Activated naive CD4-positive, alpha-beta T cell treated with anti-CD3 and anti-CD28 coated beads, Interleukin-2, amount 10 ng/mL, durations not matched to agents 7 days and 5 days (primary cell): ENCODE measurements around the gene REPIN1.

ENCODE experiments used
- CTCF ChIA-PET: fragments of 350-600 bp; sonication (Branson Sonifier 250); formaldehyde crosslinking; loops from one replicate; lab custom pipeline; 2021; ENCODE audit warnings: antibody characterized with exemption; lab: Charles Lee
- DNase-seq: peaks from one replicate; pipeline ENCODE4 v3.0.0-alpha.2; 2020
- H3K27ac Mint-ChIP-seq: one replicate; pipeline ENCODE4 v1.8.0; 2021; ENCODE audit warnings: mild to moderate bottlenecking, moderate library complexity, mixed read lengths
- H3K27me3 Mint-ChIP-seq: one replicate; pipeline ENCODE4 v1.8.0; 2021; ENCODE audit warnings: mild to moderate bottlenecking, mixed read lengths
- H3K36me3 Mint-ChIP-seq: one replicate; pipeline ENCODE4 v1.8.0; 2021; ENCODE audit warnings: mixed read lengths
- H3K4me1 Mint-ChIP-seq: one replicate; pipeline ENCODE4 v1.8.0; 2021; ENCODE audit warnings: mixed read lengths
- H3K4me3 Mint-ChIP-seq: one replicate; pipeline ENCODE4 v1.8.0; 2021; ENCODE audit warnings: mild to moderate bottlenecking, moderate library complexity, mixed read lengths
- H3K9me3 Mint-ChIP-seq: one replicate; pipeline ENCODE4 v1.8.0; 2021; ENCODE audit warnings: mixed read lengths

Gene REPIN1

DNA sequence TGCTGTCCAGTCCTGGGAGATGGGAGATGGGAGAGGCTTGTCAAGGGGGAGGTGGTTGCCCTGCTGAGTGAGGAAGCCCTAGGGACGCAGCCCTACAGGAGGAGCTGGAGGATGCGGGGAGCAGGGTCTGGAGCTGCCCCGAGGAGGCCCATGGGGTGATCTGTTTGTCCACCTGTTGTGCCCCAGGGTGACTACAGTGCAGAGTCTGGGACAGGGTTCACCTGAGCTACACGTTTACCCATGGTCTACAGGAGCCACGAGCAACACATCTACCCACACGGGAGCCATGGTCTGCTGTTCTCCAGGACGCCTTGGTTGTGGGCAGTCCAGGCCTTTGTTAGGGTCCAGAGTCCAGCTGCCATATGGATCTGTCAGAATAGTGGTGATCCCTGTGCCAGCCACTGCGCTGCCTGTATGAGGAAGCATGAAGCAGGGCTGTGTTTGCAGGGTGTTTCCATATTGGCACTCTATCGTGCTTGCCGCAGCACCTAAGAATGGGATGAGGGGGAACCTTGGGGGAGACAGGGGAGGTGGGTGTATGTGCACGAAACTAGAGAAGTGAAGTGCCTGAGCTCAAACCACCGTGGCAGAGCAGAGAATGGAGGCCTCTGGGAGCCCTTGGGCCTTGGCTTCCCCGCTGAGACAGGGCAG is 34.2 kb downstream of the REPIN1 start:
- Mint-ChIP-seq H3K4me3 (peak overlapping the region; percentile 31), H3K36me3 (peaks cover 11% of the 10 kb centered on the region), H3K9me3 (no peaks in the 10 kb centered on the region), H3K27me3 (no peaks in the 10 kb centered on the region), H3K27ac (no peak overlapping the region), H3K4me1 (peaks cover 40% of the 10 kb centered on the region)
- peak; percentile 19 for DNase-seq
- CTCF ChIA-PET, result interaction anchor here (1.5 kb wide), 1 partner anchor 17 kb away, joined by 3 read pairs; no protein-coding TSS in a partner anchor

DNA sequence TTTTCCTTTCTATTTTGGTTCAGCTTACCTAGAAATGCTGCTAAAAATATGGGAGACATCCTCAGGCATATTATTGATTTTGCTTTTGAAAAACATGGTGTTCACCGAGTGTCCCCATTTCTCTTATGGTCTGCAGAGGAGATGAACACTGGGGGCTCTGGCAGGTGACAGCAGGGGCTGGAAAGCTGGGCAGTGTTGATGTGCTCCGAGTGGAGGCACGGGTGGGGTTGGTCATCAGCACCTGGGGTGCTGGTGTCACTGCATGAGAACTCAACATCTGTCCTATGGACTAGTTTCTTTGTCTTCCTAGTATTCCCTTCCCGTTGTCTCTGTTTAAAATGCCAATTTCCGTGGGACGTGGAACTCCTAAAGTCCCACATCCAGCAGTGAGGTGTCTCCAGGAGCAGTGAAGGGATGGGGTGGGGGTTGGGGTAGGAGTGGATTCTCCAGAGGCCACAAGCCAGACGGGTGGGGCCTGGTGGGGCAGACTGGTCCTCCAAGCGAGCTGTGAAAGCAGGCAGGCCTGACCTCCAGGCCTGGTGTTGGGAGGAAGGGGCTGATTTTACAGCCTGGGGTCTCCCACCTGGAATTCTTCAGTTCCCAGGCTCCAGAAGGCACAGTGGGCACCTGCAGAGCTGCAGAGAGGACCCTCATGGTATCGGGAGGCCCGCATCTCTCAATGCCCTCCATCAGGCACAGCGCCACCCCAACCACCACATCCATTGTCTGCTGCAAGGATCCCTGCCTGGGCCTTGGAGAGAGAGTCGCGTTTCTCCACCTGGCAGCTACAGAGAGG is 35.0 kb downstream of the REPIN1 start:
- H3K27me3 Mint-ChIP-seq, result no peaks in the 10 kb centered on the region
- peak overlapping the region; percentile 86 for H3K27ac Mint-ChIP-seq
- H3K36me3 Mint-ChIP-seq, result peaks cover 9% of the 10 kb centered on the region
- no peaks in the 10 kb centered on the region for H3K9me3 Mint-ChIP-seq
- CTCF ChIA-PET, result interaction anchor here (0.8 to 1.5 kb wide), 5 partner anchors 17 to 50 kb away, joined by 3 to 5 read pairs (median 4); no protein-coding TSS in a partner anchor
- peak; percentile 19 for DNase-seq
- peaks cover 42% of the 10 kb centered on the region for H3K4me1 Mint-ChIP-seq
- peak overlapping the region; percentile 80 for H3K4me3 Mint-ChIP-seq

DNA sequence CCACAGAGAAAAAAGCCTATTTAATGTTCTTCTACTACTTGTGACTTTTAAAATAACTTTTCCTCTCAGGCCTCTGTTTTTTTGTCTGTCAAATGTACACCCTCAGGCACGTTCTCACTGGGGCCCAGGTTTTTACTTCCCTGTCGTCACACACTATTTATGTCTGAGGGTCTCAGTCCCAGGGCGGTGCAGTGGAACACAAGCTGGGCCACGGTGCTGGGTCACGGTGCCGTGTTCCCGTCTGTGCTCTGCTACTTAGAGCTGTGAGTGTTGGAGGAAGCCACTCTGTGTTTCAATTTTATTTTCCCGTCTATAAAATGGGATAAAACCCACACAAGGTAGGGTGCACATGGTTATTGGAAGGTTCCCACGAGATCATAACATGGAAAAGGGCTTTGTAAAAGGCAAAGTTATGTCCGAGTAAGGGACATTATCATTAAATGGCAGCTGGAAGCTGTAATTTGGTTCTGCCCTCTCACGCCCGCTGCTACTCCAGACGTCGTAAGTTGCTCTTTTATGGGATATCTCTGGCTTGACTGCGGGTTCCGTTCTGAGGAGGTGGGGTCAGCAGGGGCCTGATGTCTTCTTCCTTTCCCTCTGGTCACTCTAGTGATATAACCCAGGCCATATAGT is 35.7 kb downstream of the REPIN1 start:
- Mint-ChIP-seq H3K27ac (peak overlapping the region; percentile 86), H3K4me1 (peaks cover 50% of the 10 kb centered on the region), H3K27me3 (no peaks in the 10 kb centered on the region), H3K36me3 (peaks cover 11% of the 10 kb centered on the region), H3K4me3 (peak overlapping the region; percentile 80), H3K9me3 (no peaks in the 10 kb centered on the region)
- CTCF ChIA-PET, result interaction anchor here (0.7 to 1.3 kb wide), 6 partner anchors 11 to 50 kb away, joined by 3 to 6 read pairs (median 4); no protein-coding TSS in a partner anchor
- peak; percentile 20 for DNase-seq

DNA sequence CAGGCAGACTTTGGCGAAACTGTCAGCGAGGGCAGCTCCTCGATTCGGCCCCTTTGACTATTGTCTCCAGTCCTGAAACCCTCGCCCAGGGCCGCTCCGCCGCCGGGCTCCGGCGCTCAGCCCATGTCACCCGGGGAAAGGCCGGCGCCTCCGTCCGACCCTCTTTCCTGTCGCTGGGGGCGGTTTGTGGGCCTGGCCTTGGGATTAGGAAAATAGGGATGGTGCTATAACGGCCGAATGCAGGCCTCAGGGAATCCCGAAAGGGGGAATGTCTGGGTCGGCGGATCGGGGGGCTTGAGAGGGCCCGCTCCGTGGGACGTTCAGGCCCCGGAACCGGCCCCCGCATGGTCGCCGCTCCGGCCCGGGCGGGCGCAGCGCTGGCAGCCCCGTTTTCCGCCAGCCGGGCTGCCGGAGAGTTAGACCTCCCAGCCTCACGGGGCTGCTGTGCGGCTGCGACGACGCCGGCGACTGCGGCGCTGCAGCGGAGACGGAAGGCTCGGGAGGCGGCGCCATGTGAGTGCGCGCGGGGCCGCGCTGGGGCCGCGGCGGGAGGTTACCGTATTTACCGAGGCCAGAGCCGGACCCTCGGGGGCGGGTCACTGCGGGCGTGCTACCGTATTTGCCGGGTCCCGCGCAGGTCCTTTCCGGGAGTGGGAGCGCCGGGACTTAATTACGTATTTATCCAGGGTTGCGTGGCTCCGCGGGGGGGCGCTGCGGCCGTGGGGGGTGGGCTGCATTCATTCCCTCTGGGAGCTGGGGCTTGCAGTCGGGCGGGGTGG is 36.4 kb downstream of the REPIN1 start:
- H3K9me3 Mint-ChIP-seq, result no peaks in the 10 kb centered on the region
- H3K27ac Mint-ChIP-seq, result peak overlapping the region; percentile 95
- peaks cover 16% of the 10 kb centered on the region for H3K36me3 Mint-ChIP-seq
- H3K4me1 Mint-ChIP-seq, result peaks cover 50% of the 10 kb centered on the region
- CTCF ChIA-PET, result interaction anchor here (0.7 to 2.3 kb wide), 14 partner anchors 11 to 336 kb away, joined by 3 to 22 read pairs (median 5); partner anchors contain the start of gene ZNF775
- peak; percentile 86 for DNase-seq
- no peaks in the 10 kb centered on the region for H3K27me3 Mint-ChIP-seq
- peak overlapping the region; percentile 80 for H3K4me3 Mint-ChIP-seq

DNA sequence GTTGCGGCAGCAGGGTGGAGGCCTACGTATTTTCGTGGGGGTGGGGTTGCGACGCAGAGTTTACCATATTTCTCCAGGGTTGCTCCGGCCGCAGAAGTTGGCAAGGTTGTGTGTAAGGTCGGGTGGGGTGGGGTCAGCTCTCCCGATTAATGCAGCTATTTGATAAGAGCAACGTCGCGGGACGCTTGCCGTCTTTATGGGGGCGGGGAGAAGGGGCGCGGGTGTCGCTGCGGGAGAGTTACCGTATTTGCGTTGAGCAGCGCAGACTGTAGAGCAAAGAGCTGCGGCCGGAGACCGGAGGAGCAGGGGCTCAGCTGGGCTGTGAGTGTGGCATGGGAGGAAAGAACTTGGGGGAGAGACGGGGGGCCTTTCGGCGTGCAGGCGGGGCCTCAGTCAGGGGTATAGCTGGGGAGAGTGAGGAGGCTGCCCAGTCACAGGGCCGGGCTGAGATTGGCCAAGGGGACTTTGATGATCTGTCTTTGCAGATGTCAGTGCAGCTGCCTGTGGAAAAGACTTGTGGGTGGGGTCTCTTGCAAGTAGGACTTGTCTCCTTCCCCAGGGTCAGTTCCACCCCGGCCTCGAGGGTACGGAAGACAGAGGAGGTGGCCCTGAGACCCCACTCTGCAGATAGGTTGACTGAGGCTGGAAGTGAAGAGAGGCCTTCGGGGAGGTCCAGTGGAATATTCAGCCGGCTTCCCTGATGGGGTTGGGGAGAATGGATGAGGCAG is 37.1 kb downstream of the REPIN1 start:
- Mint-ChIP-seq H3K4me3 (peak overlapping the region; percentile 80), H3K36me3 (peaks cover 19% of the 10 kb centered on the region), H3K9me3 (no peaks in the 10 kb centered on the region), H3K4me1 (peaks cover 49% of the 10 kb centered on the region), H3K27me3 (no peaks in the 10 kb centered on the region), H3K27ac (peak overlapping the region; percentile 95)
- CTCF ChIA-PET, result interaction anchor here (0.9 to 2.3 kb wide), 9 partner anchors 13 to 335 kb away, joined by 3 to 22 read pairs (median 6); partner anchors contain the start of gene ZNF775
- no peak for DNase-seq

DNA sequence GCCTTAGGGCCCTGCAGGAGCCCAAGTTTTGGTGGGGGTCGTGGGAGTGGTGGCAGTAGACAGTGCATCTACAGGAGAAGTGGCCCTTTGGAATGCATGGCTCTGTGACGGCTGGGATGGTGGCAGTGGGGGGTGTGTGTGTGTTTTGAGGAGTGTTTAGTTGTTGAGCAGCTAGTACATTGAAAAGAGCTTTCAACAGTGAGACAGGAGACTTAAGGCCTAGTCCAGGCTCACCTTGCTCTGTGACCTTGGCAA is 37.6 kb downstream of the REPIN1 start:
- peak; percentile 38 for DNase-seq
- Mint-ChIP-seq H3K9me3 (no peaks in the 10 kb centered on the region), H3K27ac (peak overlapping the region; percentile 95), H3K4me1 (peaks cover 47% of the 10 kb centered on the region), H3K4me3 (peak overlapping the region; percentile 80), H3K36me3 (peaks cover 21% of the 10 kb centered on the region), H3K27me3 (no peaks in the 10 kb centered on the region)
- CTCF ChIA-PET, result interaction anchor here (0.9 to 2.3 kb wide), 12 partner anchors 13 to 838 kb away, joined by 3 to 22 read pairs (median 4); partner anchors contain the start of gene ZNF775

DNA sequence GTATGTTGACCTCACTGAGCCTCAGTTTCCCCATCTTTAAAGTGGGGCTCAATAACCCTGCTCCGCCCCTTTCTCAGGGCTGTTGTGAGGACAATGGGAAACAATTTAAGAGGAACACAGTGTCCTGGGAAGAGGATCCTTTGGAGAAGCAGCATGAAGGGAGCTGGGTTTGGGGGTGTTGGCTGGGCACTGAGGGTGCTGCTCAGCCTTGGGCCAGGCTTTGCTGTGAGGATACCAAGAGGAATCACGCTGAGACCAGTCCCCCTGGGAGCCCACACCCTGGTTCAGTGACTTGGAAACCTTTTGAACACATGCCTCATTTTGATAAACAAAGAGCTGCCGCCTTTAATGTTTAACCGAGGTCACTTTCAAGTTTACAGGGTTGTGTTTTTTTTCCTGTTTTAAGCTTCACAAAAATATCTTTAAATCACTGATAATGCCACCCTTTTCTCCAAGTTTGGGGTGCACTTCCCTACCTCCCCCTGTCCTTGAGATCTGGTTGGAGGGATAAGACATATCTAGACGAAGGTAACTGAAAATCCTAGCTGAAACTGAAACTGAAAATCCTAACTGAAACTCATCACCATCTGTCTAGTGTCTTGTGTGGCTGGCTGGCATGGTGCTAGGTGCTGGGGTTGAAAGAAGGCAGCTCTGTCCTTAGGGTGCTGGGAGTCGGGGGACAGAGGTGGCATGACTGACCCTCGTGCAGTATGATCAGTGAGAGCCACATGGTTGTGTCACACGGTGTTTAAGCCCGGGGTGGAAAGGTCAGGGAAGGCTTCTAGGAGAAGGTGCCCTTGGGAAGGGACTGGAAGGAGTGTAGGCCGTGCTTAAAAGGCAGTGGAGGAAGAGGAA is 38.2 kb downstream of the REPIN1 start:
- CTCF ChIA-PET, result interaction anchor here (0.7 to 2.3 kb wide), 14 partner anchors 12 to 837 kb away, joined by 3 to 22 read pairs (median 4); partner anchors contain the start of gene ZNF775
- H3K4me3 Mint-ChIP-seq, result peak overlapping the region; percentile 80

DNA sequence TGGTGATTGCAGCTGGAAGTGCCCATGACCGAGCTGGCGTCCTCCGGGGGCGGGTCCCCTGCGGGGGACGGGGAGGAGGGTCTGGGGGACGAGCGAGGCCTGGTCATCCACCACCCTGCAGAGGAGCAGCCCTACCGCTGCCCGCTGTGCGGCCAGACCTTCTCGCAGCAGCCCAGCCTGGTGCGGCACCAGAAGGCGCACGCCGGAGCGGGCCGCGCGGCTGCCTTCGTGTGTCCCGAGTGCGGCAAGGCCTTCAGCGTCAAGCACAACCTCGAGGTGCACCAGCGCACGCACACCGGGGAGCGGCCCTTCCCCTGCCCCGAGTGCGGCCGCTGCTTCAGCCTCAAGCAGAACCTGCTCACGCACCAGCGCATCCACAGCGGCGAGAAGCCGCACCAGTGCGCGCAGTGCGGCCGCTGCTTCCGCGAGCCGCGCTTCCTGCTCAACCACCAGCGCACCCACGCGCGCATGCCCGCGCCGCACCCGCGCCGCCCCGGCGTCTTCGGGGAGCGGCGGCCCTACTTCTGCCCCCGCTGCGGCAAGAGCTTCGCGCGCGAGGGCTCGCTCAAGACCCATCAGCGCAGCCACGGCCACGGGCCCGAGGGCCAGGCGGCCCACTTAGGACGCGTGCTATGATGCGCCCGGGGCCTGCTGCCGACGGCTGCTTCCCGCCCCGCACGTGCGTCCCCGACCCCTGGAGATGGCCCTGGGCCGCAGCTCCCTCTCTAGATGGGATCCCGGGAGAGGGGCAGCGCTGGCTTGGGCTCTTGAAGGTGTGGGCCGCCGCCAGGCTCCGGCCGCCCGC is 39.2 kb downstream of the REPIN1 start:
- Mint-ChIP-seq H3K4me1 (peaks cover 45% of the 10 kb centered on the region), H3K4me3 (no peak overlapping the region), H3K9me3 (no peaks in the 10 kb centered on the region), H3K27ac (no peak overlapping the region), H3K36me3 (peaks cover 29% of the 10 kb centered on the region), H3K27me3 (no peaks in the 10 kb centered on the region)
- DNase-seq, result no peak
- CTCF ChIA-PET, result interaction anchor here (0.8 to 2.3 kb wide), 9 partner anchors 11 to 836 kb away, joined by 3 to 22 read pairs (median 4); no protein-coding TSS in a partner anchor

More for the DNA sequence above, 38.2 kb downstream of the REPIN1 start:
- Mint-ChIP-seq H3K27me3 (no peaks in the 10 kb centered on the region), H3K4me1 (peaks cover 47% of the 10 kb centered on the region), H3K9me3 (no peaks in the 10 kb centered on the region), H3K36me3 (peaks cover 24% of the 10 kb centered on the region), H3K27ac (peak overlapping the region; percentile 95)
- peak; percentile 71 for DNase-seq

DNA sequence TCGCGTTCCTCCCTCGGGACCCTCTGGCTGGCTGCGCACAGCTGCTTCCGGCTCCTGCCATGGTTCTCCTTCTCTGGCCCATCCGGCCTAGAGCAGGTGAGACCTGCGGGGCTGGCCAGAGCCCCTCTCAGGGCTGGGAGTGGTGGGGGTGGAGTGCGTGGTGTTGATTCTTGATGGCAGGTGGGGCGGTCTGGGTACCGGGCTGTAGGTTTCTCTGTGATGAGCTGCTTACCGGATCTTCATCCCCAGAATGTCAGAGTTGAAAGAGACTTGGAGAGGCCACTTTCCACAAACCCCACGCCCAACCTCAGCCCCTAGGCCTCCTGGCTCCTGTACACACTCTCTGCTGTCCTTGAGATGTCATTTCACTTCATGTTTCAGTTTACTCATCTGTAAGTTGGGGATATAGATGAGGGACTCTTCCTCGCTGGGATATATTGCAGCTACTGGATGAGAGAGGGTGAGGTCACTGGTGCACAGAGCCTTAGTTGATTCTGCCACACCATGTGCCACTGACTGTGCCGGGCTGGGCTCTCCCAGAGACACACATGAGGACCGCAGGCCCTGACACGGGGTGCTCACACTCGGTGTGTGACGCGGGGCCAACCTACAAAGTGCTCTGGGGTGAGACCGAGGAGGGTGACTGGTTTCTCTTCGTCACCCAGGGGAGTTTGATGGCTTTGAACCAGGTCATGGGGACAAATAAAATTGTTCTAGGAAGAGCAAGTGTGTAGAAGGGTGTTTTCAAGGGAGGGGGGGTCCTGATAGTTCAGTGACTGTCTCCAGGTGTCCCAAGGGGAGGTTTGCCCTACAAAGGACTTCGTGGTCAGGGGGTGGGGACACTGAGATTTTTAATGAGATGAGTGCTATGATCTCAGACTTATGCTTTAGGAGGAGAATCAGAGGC is 40.0 kb downstream of the REPIN1 start:
- no peaks in the 10 kb centered on the region for H3K27me3 Mint-ChIP-seq
- H3K9me3 Mint-ChIP-seq, result no peaks in the 10 kb centered on the region
- CTCF ChIA-PET, result interaction anchor here (0.9 kb wide), 1 partner anchor 11 kb away, joined by 4 read pairs; no protein-coding TSS in a partner anchor
- peak overlapping the region; percentile 80 for H3K27ac Mint-ChIP-seq
- peaks cover 32% of the 10 kb centered on the region for H3K36me3 Mint-ChIP-seq
- no peak for DNase-seq
- H3K4me3 Mint-ChIP-seq, result peak overlapping the region; percentile 41
- H3K4me1 Mint-ChIP-seq, result peaks cover 38% of the 10 kb centered on the region

DNA sequence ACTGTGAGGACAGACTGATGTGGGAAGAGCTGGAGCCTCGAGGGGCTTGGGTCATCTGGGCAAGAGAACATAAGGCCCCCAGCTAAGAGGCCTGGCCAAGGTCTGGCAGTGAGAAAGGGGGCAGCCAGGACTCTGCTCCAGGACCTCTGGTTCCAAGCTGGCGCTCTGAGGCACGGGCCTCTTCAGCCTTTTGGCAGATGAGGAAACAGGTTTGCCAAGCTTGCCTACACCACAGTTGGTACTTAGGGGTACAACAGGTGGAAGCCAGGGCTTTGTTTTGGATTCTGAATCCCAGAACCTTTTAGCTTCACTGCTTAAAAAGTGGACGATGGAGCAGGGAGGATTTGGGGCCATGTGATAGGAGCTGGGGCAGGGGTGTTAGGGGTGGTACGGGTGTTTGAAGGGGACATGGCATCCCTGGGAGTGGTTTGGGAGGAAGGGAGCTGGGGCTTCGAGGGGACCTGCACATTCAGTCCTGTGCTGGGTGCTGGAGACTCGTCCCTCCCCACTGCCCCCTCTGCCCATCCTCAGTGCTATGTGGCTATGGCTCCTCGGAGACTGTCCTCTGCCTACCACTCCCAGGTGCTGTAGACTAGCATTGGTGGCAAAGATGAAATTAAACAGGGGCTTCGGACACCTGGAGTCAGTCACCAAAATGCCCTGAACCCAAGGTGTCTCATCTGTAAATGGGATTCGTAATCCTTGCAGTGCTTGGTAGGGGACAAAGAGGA is 40.8 kb downstream of the REPIN1 start:
- no peak overlapping the region for H3K4me3 Mint-ChIP-seq
- H3K9me3 Mint-ChIP-seq, result no peaks in the 10 kb centered on the region
- peaks cover 32% of the 10 kb centered on the region for H3K36me3 Mint-ChIP-seq
- H3K4me1 Mint-ChIP-seq, result peaks cover 30% of the 10 kb centered on the region
- CTCF ChIA-PET, result interaction anchor here (0.8 to 0.9 kb wide), 2 partner anchors 10 to 120 kb away, joined by 3 to 4 read pairs; no protein-coding TSS in a partner anchor
- no peak for DNase-seq
- H3K27me3 Mint-ChIP-seq, result no peaks in the 10 kb centered on the region
- peak overlapping the region; percentile 80 for H3K27ac Mint-ChIP-seq
